BE2C (cell line): Measurements from ENCODE around the gene GAS7.

Experiments used
- DNase-seq: peaks from one replicate; pipeline ENCODE4 v3.0.0-alpha.2; 2020
- H3K27me3 ChIP-seq: fragments of 250-450 bp; sonication (Bioruptor Pico); 2 replicates; pipeline ENCODE4 v1.5.1; 2020; ENCODE audit warnings: mild to moderate bottlenecking
- H3K36me3 ChIP-seq: fragments of 250-450 bp; sonication (Bioruptor Pico); 2 replicates; pipeline ENCODE4 v1.5.1; 2020; ENCODE audit warnings: mild to moderate bottlenecking
- H3K4me1 ChIP-seq: fragments of 250-450 bp; sonication (Bioruptor Pico); 2 replicates; pipeline ENCODE4 v1.5.1; 2020
- H3K4me3 ChIP-seq: 2 replicates; pipeline ENCODE4 v1.5.1; 2011; ENCODE audit warnings: low read depth, low read length
- H3K9me3 ChIP-seq: fragments of 250-450 bp; sonication (Bioruptor Pico); 2 replicates; pipeline ENCODE4 v1.5.1; 2020
- TF ChIP-seq, protein P1 (sequence below): IDR thresholded peaks from 2 replicates; pipeline ENCODE4 v1.5.1; 2012; ENCODE audit warnings: mild to moderate bottlenecking, low read depth, low read length

Gene GAS7

DNA sequence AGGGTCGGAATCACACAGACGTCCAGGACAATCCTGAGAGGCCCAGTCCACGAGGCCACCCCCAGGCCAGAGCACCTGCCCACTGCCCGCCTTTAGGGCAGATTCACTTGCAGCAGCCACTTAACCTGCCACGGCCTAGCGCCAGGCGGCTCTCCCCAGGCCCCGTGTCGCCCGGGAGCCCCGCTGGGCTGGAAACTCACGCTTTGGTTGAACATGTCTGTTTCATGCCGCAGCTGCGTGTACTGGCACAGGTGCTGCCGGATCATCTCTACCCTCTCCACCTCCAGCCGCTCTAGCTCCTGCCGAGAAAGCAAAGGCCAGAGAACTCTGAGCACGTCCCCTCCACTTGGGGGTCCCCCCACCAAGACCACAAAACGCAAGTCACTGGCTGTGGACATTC lies 280.6 kb downstream of the GAS7 start:
- DNase-seq: no peak
- H3K4me3 ChIP-seq: no peak overlapping the region
- TF ChIP-seq, protein P1, sequence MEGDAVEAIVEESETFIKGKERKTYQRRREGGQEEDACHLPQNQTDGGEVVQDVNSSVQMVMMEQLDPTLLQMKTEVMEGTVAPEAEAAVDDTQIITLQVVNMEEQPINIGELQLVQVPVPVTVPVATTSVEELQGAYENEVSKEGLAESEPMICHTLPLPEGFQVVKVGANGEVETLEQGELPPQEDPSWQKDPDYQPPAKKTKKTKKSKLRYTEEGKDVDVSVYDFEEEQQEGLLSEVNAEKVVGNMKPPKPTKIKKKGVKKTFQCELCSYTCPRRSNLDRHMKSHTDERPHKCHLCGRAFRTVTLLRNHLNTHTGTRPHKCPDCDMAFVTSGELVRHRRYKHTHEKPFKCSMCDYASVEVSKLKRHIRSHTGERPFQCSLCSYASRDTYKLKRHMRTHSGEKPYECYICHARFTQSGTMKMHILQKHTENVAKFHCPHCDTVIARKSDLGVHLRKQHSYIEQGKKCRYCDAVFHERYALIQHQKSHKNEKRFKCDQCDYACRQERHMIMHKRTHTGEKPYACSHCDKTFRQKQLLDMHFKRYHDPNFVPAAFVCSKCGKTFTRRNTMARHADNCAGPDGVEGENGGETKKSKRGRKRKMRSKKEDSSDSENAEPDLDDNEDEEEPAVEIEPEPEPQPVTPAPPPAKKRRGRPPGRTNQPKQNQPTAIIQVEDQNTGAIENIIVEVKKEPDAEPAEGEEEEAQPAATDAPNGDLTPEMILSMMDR: no peak
- H3K36me3 ChIP-seq: no peaks in the 10 kb centered on the region
- no peaks in the 10 kb centered on the region for H3K9me3 ChIP-seq
- no peaks in the 10 kb centered on the region for H3K4me1 ChIP-seq
- H3K27me3 ChIP-seq: no peaks in the 10 kb centered on the region

DNA sequence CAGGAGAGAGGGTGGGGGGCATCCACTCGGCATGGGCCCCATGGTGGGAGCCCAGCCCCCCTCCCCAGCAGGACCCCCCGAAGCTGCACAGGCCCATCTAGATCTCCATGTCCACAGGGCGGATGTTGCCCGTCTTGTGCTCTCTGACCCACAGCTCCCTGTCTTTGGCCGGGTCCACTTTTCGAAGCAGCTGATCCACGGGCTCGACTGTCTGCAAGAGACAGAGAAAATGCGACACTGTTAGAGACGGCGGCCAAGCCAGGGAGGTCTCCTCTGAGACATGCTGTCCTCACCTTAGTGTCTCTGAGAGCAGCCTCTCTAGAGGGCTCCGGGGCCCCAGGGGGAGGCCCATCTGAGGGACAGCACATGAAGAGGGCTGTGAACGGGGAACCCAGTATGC lies 281.3 kb downstream of the GAS7 start:
- no peak for DNase-seq
- Histone ChIP-seq H3K4me1 (no peaks in the 10 kb centered on the region), H3K27me3 (no peaks in the 10 kb centered on the region), H3K9me3 (no peaks in the 10 kb centered on the region), H3K36me3 (no peaks in the 10 kb centered on the region), H3K4me3 (no peak overlapping the region)
- TF ChIP-seq, protein P1: no peak

DNA sequence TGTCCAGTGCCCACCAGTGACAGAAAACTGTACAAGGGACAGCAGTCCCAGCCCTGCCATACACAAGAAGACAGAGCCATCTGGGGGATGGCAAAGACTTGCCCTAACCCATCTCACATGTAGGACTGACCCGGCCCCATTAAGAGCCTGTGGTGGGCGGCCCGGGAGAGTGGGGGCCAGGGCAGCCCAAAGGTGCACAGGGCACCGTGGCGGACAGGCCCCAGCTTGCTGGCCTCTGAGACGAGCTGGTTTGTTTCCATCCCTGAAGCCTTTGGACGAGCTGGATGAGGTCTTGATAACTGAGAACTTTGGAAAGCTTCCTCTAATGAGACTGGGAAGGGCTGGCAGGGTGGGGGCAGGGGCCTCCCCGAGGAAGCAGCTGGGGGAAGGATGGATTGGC lies 282.3 kb downstream of the GAS7 start:
- no peaks in the 10 kb centered on the region for H3K9me3 ChIP-seq
- H3K27me3 ChIP-seq: no peaks in the 10 kb centered on the region
- no peak for DNase-seq
- no peaks in the 10 kb centered on the region for H3K4me1 ChIP-seq
- no peaks in the 10 kb centered on the region for H3K36me3 ChIP-seq
- no peak overlapping the region for H3K4me3 ChIP-seq
- TF ChIP-seq, protein P1: no peak

DNA sequence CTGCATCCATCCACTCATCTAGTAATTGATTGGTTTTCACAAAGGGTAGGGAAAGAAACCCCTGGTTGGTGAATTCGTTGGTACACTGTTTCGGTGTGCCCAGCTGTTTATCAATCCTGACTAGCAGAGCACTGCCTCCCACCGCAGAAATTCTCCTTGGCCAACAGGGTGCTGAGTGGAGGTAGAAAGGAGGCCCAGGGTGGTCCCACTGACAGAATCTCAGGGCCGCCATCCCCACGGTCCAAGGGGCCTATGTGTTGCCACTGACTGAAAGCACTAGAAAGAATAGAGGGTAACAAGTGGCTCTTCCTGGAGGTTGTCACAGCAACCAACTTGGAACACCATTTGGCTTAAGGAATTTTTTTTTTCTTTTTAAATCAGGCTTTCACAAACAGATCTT lies 284.9 kb downstream of the GAS7 start:
- Histone ChIP-seq H3K4me1 (no peaks in the 10 kb centered on the region), H3K27me3 (no peaks in the 10 kb centered on the region)

DNA sequence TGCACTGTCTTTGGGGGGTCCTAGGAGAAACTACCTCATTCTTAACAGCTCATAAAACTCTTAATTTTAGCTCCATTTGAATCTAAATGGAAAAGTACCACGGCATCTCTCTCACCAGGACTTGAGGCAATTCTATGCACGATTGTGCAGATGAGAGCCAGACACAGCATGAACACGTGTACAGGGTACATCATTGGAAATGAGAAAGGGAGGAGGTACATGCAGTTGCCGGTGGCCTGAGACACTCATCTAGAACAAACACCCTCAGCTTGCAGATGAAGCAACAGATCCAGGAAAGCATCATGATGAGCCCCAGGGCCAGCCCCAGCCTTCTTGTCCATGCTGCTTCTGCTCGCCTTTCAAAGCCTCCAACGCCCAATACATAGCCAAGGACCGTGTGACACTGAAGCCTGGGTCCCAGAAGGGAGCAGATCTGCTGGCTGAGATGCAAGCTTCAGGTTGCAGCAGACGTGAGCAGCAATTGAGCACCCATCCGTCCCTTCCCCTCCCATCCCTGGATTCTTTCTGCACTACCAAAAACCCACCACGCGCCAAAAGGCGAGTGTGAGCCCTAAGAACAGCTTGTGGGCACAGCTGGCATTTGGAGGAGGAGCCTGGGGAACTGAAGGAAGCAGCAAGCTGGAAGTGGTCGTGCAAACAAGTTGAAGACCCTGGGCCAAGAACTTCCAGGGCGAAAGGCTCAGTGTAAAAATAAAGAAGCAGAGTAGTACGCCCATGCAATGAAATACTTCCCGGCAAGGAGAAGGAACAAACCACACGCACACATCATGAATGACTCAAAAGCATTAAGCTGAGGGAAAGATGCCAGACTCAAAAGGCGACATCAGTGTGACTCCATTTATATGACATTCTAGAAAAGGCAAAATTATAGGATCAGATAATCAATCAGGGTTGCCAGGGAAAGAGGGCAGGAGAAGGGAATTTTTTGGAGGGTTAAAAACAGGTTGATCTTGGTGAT lies 286.0 kb downstream of the GAS7 start:
- Histone ChIP-seq H3K9me3 (no peaks in the 10 kb centered on the region), H3K4me1 (no peaks in the 10 kb centered on the region), H3K36me3 (no peaks in the 10 kb centered on the region), H3K27me3 (no peaks in the 10 kb centered on the region), H3K4me3 (no peak overlapping the region)
- no peak for DNase-seq
- TF ChIP-seq, protein P1: no peak

More for the DNA sequence above, 284.9 kb downstream of the GAS7 start:
- H3K36me3 ChIP-seq: no peaks in the 10 kb centered on the region
- no peak overlapping the region for H3K4me3 ChIP-seq
- DNase-seq: no peak
- TF ChIP-seq, protein P1: no peak
- no peaks in the 10 kb centered on the region for H3K9me3 ChIP-seq

DNA sequence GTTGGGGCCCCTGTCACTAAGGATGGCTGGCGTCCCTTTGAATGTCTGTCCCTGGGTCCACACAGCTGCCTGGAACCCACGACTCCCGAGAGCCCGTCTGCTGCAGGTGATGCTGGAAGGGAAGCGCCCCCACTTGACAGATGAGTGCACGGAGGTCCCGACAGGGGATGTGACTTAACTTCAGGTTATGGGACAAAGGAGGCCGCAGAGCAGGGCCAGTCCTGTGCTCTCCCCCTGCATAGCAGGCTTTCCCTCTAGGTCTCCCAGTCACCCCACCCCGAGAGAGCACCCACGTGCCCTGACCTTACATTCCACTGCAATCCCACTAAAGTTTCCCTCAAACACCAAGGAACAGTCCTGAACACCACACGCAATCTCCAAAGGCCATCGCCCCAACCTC lies 287.3 kb downstream of the GAS7 start:
- no peaks in the 10 kb centered on the region for H3K9me3 ChIP-seq
- no peak overlapping the region for H3K4me3 ChIP-seq
- no peaks in the 10 kb centered on the region for H3K4me1 ChIP-seq
- TF ChIP-seq, protein P1: no peak
- no peaks in the 10 kb centered on the region for H3K36me3 ChIP-seq
- no peak for DNase-seq
- no peaks in the 10 kb centered on the region for H3K27me3 ChIP-seq
